GM12872 (cell line): ENCODE results near the gene KRTAP5-1.

Experiments used
- CTCF ChIP-seq: IDR thresholded peaks from 3 replicates; pipeline ENCODE4 v1.5.1; 2011; ENCODE audit warnings: low read depth, mild to moderate bottlenecking, low read length, moderate library complexity; ENCODE audit not compliant: insufficient read depth

KRTAP5-1 gene

GRCh38 chr11:1540074-1540473 is 45.0 kb downstream of the KRTAP5-1 start:
- no peak for TF ChIP-seq CTCF

- TF ChIP-seq CTCF = no peak
Observed at GRCh38 chr11:1538153-1538552, 46.9 kb downstream of the KRTAP5-1 start.

GRCh38 chr11:1536065-1536843 is 48.8 kb downstream of the KRTAP5-1 start:
- no peak for TF ChIP-seq CTCF

- no peak for TF ChIP-seq CTCF
Observed at GRCh38 chr11:1534682-1535081, 50.4 kb downstream of the KRTAP5-1 start.
